ENCODE measurements around the gene PROK2. TPM values are rescaled to one million over a fixed set of nuclear protein-coding genes. Genes with fewer than 3 reads are reported as not detected.

The PROK2 gene
- total and polyA plus RNA-seq, 8 donors = 0.58 to 5.7 (median 1.1) TPM; not detected in 5

- Histone ChIP-seq H3K9me3 (no peaks in the 10 kb centered on the region), H3K4me1 (peaks cover 6 to 12% (median 8%) of the 10 kb centered on the region in 4 donors), H3K27ac (no peak overlapping the region), H3K27me3 (peaks cover 0 to 33% (median 21%) of the 10 kb centered on the region in 3 donors), H3K4me3 (no peak overlapping the region), H3K36me3 (no peaks in the 10 kb centered on the region)
- WGBS, 5 donors = 88 to 97% (median 95%) methylated on average over 4 of the region's 4 CpGs
- intact Hi-C loops (cut with DNase I; ENCODE audit: low total_unique reads) = no loop called here
- TF ChIP-seq POLR2AphosphoS5 (IDR thresholded peaks at IDR 0.05) (no peak), POLR2A (IDR thresholded peaks at IDR 0.05) (no peak), EP300 (IDR thresholded peaks at IDR 0.05) (no peak)
- TF ChIP-seq, protein P1, sequence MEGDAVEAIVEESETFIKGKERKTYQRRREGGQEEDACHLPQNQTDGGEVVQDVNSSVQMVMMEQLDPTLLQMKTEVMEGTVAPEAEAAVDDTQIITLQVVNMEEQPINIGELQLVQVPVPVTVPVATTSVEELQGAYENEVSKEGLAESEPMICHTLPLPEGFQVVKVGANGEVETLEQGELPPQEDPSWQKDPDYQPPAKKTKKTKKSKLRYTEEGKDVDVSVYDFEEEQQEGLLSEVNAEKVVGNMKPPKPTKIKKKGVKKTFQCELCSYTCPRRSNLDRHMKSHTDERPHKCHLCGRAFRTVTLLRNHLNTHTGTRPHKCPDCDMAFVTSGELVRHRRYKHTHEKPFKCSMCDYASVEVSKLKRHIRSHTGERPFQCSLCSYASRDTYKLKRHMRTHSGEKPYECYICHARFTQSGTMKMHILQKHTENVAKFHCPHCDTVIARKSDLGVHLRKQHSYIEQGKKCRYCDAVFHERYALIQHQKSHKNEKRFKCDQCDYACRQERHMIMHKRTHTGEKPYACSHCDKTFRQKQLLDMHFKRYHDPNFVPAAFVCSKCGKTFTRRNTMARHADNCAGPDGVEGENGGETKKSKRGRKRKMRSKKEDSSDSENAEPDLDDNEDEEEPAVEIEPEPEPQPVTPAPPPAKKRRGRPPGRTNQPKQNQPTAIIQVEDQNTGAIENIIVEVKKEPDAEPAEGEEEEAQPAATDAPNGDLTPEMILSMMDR (IDR thresholded peaks at IDR 0.05) = no peak
- DNase-seq = no peak
Measured at GRCh38 chr3:71751602-71752001, 33.3 kb downstream of the PROK2 start.

- no peaks in the 10 kb centered on the region for H3K4me1 ChIP-seq
Measured at GRCh38 chr3:71744738-71745137, 40.2 kb downstream of the PROK2 start.

DNA sequence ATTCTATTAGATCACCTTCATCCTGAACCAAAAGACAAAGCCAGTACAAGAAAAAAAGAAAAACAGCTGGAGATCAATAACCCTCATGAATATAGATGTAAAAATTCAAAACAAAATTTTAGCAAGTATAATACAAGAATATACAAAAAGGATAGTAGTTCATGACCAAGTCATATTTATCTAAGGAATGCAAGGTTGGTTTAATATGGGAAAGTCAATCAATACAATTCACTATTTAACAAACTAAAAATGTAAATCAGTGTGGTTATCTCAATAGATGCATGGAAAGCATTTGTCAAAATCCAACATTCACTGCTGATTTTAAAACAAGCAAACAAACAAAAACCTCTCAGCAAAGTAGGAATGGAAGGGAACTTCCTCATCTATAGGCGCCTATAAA, 42.3 kb downstream of the PROK2 start:
- no peaks in the 10 kb centered on the region for H3K36me3 ChIP-seq
- H3K4me3 ChIP-seq = no peak overlapping the region
- H3K9me3 ChIP-seq = peaks cover 0 to 31% (median 27%) of the 10 kb centered on the region in 4 donors
- no peaks in the 10 kb centered on the region for H3K4me1 ChIP-seq
- H3K27me3 ChIP-seq = no peaks in the 10 kb centered on the region
- intact Hi-C loops (cut with DNase I; ENCODE audit: low total_unique reads) = no loop called here
- WGBS, 5 donors = 96 to 100% (median 98%) methylated on average over 1 of the region's 1 CpG
- TF ChIP-seq POLR2AphosphoS5 (IDR thresholded peaks at IDR 0.05) (no peak), EP300 (IDR thresholded peaks at IDR 0.05) (no peak), POLR2A (IDR thresholded peaks at IDR 0.05) (no peak)
- TF ChIP-seq, protein P1 (IDR thresholded peaks at IDR 0.05) = no peak
- no peak overlapping the region for H3K27ac ChIP-seq
- DNase-seq = no peak

More at GRCh38 chr3:71744738-71745137, 40.2 kb downstream of the PROK2 start:
- H3K9me3 ChIP-seq = peaks cover 0 to 29% (median 27%) of the 10 kb centered on the region in 4 donors
- no peak overlapping the region for H3K27ac ChIP-seq
- 84 to 93% (median 86%) methylated on average over 3 of the region's 3 CpGs for whole genome bisulfite sequencing, 5 donors
- TF ChIP-seq, protein P1 (IDR thresholded peaks at IDR 0.05) = no peak
- TF ChIP-seq POLR2A (IDR thresholded peaks at IDR 0.05) (no peak), POLR2AphosphoS5 (IDR thresholded peaks at IDR 0.05) (no peak), EP300 (IDR thresholded peaks at IDR 0.05) (no peak)
- H3K36me3 ChIP-seq = no peaks in the 10 kb centered on the region
- no peaks in the 10 kb centered on the region for H3K27me3 ChIP-seq
- DNase-seq = no peak
- no peak overlapping the region for H3K4me3 ChIP-seq
- intact Hi-C loops (cut with DNase I; ENCODE audit: low total_unique reads) = no loop called here

DNA sequence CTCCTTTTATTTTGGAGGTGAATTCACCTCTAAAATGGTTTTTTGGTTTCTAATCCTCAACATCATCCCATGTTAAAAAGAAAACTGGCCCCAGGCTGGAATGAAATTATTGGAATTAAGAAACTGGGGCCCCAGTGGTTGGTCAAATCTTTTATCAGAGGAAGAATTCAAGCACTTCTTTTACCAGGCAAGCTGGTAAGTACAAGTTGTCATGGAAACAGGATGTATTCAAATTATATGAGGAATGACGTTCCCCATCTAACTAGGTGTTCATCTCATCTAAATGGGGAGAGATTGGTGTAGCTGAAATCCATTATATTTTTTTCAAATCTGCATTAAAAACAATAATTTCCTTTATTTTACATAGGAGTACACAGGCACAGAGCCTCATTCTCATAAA, 50.1 kb downstream of the PROK2 start:
- TF ChIP-seq, protein P1 (IDR thresholded peaks at IDR 0.05) = no peak
- TF ChIP-seq EP300 (IDR thresholded peaks at IDR 0.05) = no peak
- no peak for TF ChIP-seq POLR2A (IDR thresholded peaks at IDR 0.05)
- no peak for TF ChIP-seq POLR2AphosphoS5 (IDR thresholded peaks at IDR 0.05)
- intact Hi-C loops (cut with DNase I; ENCODE audit: low total_unique reads) = loop anchor here (10.0 kb wide), 1 partner anchor 1090 kb away; no protein-coding TSS in a partner anchor
- no peaks in the 10 kb centered on the region for H3K36me3 ChIP-seq
- DNase-seq = no peak
- 66 to 90% (median 83%) methylated on average over 1 of the region's 1 CpG for WGBS, 5 donors
- peaks cover 0 to 6% (median 0%) of the 10 kb centered on the region in 4 donors for H3K9me3 ChIP-seq
- H3K27ac ChIP-seq = no peak overlapping the region
- no peaks in the 10 kb centered on the region for H3K27me3 ChIP-seq
- H3K4me3 ChIP-seq = no peak overlapping the region
- H3K4me1 ChIP-seq = peaks cover 2 to 6% (median 3%) of the 10 kb centered on the region in 4 donors

Data from stomach (tissue), 9 donors.